Progenitor cell of endocrine pancreas (in vitro differentiated cells): ENCODE results near the gene ZNF175. TPM values are rescaled to one million over a fixed set of nuclear protein-coding genes. Genes with fewer than 3 reads are reported as not detected.

Experiments
- DNase-seq: peaks from one replicate; pipeline ENCODE4 v3.0.0; 2021; ENCODE audit warnings: low spot score; ENCODE audit not compliant: unreplicated experiment
- H3K27ac Mint-ChIP-seq: 2 replicates; pipeline ENCODE4 v1.8.0; 2021; ENCODE audit warnings: mild to moderate bottlenecking, moderate library complexity, mixed read lengths
- H3K27me3 Mint-ChIP-seq: 2 replicates; pipeline ENCODE4 v1.8.0; 2021; ENCODE audit warnings: mixed read lengths
- H3K36me3 Mint-ChIP-seq: 2 replicates; pipeline ENCODE4 v1.8.0; 2022; ENCODE audit warnings: mixed read lengths; ENCODE audit not compliant: insufficient read depth
- H3K4me1 Mint-ChIP-seq: 2 replicates; pipeline ENCODE4 v1.8.0; 2021; ENCODE audit warnings: low read depth, mixed read lengths
- H3K4me3 Mint-ChIP-seq: 2 replicates; pipeline ENCODE4 v1.8.0; 2021; ENCODE audit warnings: low read depth, mild to moderate bottlenecking, moderate library complexity, mixed read lengths
- H3K9me3 Mint-ChIP-seq: 2 replicates; pipeline ENCODE4 v1.8.0; 2021; ENCODE audit warnings: low read depth, mixed read lengths
- total RNA-seq: library from RNA; stranded (reverse); gene quantifications from 2 replicates; pipeline ENCODE4 v1.2.1, GENCODE V29; 2021
- TF ChIP-seq, protein P1 (sequence below): fragments of 200-600 bp; sonication (generic); IDR thresholded peaks from one replicate; pipeline ENCODE4 v1.5.0; 2021; ENCODE audit warnings: antibody characterized with exemption, mild to moderate bottlenecking; ENCODE audit not compliant: unreplicated experiment

Gene ZNF175
- total RNA-seq, 1 donor from 2014 or later: 14.9 TPM

DNA sequence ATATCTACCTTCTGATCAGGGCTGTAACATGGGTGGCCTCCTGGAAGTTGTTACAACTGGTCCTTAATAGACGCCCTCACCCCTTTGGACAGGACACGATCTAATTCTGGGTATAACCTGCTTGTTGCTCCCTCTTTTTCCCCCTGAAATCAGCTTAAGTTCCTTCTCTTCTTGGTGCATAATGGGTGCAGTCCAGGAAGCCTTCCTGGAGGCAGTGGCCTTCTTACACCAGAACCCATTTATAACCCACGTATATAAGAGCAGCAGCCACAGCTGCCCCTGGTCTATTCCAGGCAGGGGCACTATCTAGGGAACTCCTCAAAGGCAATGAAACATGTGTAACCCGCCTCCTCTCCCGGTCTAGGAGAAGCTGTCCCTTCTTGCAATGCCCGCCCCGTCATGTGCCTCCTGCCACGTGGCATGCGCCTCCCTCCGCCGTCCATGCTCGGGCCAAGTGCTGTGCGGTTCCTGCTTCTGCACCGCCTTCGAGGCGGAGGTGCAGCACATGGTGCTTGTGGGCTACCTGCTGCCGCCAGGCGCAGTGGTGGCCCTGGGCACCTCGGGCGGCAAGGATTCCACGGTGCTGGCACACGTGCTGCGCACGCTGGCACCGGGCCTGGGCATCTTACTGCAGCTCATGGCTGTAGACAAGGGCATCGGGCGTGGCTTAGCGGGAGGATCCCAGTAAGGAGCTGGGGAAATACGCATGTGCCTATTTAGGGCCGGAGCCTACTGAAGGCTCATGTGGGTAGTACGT lies 27.3 kb downstream of the ZNF175 start:
- Mint-ChIP-seq H3K9me3 (peaks cover 3% of the 10 kb centered on the region), H3K4me1 (peaks cover 13% of the 10 kb centered on the region), H3K36me3 (peaks cover 1% of the 10 kb centered on the region), H3K4me3 (no peak overlapping the region), H3K27ac (no peak overlapping the region), H3K27me3 (no peaks in the 10 kb centered on the region)
- DNase-seq: no peak
- TF ChIP-seq, protein P1, sequence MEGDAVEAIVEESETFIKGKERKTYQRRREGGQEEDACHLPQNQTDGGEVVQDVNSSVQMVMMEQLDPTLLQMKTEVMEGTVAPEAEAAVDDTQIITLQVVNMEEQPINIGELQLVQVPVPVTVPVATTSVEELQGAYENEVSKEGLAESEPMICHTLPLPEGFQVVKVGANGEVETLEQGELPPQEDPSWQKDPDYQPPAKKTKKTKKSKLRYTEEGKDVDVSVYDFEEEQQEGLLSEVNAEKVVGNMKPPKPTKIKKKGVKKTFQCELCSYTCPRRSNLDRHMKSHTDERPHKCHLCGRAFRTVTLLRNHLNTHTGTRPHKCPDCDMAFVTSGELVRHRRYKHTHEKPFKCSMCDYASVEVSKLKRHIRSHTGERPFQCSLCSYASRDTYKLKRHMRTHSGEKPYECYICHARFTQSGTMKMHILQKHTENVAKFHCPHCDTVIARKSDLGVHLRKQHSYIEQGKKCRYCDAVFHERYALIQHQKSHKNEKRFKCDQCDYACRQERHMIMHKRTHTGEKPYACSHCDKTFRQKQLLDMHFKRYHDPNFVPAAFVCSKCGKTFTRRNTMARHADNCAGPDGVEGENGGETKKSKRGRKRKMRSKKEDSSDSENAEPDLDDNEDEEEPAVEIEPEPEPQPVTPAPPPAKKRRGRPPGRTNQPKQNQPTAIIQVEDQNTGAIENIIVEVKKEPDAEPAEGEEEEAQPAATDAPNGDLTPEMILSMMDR: no peak

DNA sequence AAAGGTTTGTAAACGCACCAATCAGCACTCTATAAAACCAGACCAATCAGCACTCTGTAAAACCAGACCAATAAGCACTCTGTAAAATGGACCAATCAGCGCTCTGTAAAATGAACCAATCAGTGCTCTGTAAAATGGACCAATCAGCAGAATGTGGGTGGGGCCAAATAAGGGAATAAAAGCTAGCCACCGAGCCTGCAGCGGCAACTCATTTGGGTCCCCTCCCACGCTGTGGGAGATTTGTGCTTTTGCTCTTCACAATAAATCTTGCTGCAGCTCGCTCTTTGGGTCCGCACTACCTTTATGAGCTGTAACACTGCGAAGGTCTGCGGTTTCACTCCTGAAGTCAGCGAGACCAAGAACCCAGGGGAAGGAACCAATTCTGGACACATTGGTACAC lies 28.0 kb downstream of the ZNF175 start:
- TF ChIP-seq, protein P1: no peak
- no peak overlapping the region for H3K27ac Mint-ChIP-seq
- H3K9me3 Mint-ChIP-seq: peaks cover 3% of the 10 kb centered on the region
- H3K36me3 Mint-ChIP-seq: peaks cover 1% of the 10 kb centered on the region
- no peaks in the 10 kb centered on the region for H3K27me3 Mint-ChIP-seq
- H3K4me1 Mint-ChIP-seq: peaks cover 7% of the 10 kb centered on the region
- no peak for DNase-seq
- H3K4me3 Mint-ChIP-seq: no peak overlapping the region

DNA sequence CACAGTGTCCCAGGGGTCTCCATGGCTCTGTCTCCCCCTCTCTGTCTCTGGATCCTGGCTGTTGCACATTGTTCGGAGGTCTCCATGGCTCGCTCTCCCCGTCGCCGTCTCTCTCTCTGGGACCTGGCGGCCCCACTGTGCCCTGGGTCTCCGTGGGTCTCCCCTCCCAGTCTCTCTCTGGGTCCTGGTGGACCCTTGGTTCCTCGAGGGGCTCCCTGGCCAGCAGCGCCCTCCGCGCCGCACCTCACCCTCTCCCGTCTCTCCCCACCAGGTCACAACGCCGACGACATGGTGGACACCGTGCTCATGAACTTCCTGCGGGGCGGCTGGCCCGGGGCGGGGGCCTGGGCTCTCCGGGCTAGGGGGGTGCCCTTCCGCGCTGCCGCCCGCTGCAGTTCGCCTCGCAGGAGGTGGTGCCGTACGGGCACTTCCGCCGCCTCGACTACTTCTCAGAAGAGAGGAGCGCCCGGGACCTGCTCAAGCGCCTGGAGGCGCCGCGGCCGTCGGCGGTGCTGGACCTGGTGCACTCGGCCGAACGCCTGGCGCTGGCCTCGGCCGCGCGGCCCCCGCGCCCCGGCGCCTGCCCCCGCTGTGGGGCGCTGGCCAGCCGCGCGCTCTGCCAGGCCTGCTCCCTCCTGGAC lies 30.0 kb downstream of the ZNF175 start:
- H3K36me3 Mint-ChIP-seq: peaks cover 1% of the 10 kb centered on the region
- H3K4me3 Mint-ChIP-seq: no peak overlapping the region
- H3K27me3 Mint-ChIP-seq: no peaks in the 10 kb centered on the region
- no peaks in the 10 kb centered on the region for H3K4me1 Mint-ChIP-seq
- TF ChIP-seq, protein P1: no peak
- H3K9me3 Mint-ChIP-seq: peaks cover 3% of the 10 kb centered on the region
- no peak overlapping the region for H3K27ac Mint-ChIP-seq
- DNase-seq: no peak

DNA sequence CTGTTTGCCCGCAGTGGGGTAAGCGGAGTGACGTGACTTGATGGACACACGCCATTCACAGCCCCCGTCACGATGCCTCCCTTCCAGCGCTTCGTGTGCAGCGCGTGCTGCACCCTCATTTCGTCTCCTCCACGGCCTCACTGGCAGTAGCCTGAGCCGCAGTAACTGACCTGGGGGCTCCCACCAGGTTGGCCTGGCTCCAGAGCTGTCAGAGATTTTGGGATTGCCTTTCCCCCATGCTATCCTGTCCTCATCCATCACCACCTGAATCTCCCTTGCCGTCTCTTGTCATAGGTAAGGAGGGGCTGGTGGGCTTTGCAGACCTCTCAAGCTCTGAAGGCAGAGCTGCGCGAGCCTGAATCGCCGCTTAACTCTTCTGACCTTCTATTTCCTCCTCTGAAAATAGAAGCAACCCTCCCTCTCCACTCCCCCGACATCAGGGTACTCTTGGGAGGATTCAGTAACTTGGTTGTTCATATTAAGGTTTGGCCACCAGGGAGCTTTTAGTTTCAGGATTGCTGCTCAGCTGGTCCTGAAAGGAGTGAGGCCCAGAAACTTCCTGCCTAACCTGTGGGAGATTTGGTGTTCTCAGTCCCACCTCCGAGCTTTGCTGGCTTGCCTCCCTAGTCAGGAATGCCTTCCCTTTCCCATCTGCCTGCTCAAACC lies 31.2 kb downstream of the ZNF175 start:
- no peaks in the 10 kb centered on the region for H3K4me1 Mint-ChIP-seq
- peaks cover 2% of the 10 kb centered on the region for H3K27me3 Mint-ChIP-seq
- H3K9me3 Mint-ChIP-seq: peaks cover 3% of the 10 kb centered on the region
- H3K27ac Mint-ChIP-seq: no peak overlapping the region
- DNase-seq: no peak
- TF ChIP-seq, protein P1: no peak
- no peak overlapping the region for H3K4me3 Mint-ChIP-seq
- H3K36me3 Mint-ChIP-seq: peaks cover 1% of the 10 kb centered on the region

DNA sequence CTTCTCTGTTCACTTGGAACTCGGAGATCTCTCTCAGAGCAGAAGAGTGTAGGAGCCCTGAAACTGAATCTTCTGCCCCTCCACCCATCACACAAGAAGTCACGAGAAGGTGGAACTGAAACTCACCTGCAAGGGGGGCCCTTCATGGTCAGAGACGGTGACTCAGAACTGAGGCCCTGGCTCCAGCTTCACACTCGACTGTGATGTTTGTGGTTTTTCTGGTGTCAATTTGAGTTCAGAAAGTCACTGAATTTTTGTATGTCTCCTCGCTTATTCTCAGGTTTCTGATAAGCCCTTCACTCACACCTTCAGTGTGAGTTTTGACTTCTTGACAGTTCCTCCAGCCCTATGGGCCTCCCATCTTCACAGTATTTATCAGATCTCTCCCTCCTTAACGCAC lies 36.0 kb downstream of the ZNF175 start:
- H3K4me1 Mint-ChIP-seq: no peaks in the 10 kb centered on the region
- TF ChIP-seq, protein P1: no peak
- peaks cover 1% of the 10 kb centered on the region for H3K36me3 Mint-ChIP-seq
- no peak overlapping the region for H3K27ac Mint-ChIP-seq
- no peak for DNase-seq
- no peak overlapping the region for H3K4me3 Mint-ChIP-seq
- H3K27me3 Mint-ChIP-seq: peaks cover 8% of the 10 kb centered on the region
- peaks cover 5% of the 10 kb centered on the region for H3K9me3 Mint-ChIP-seq
